IPS DF 4.7 (cell line): ENCODE measurements around the gene LRRFIP1.
"Not testable (repeated sequence)": the region's sequence is repeated elsewhere in the genome, so short reads cannot be mapped to it uniquely, and the experiment has no call there.

Experiments
- DNase-seq: peaks from one replicate; pipeline ENCODE4 v3.0.0-alpha.2; 2013; ENCODE audit warnings: low spot score; ENCODE audit errors: extremely low read depth

Gene LRRFIP1, protein sequence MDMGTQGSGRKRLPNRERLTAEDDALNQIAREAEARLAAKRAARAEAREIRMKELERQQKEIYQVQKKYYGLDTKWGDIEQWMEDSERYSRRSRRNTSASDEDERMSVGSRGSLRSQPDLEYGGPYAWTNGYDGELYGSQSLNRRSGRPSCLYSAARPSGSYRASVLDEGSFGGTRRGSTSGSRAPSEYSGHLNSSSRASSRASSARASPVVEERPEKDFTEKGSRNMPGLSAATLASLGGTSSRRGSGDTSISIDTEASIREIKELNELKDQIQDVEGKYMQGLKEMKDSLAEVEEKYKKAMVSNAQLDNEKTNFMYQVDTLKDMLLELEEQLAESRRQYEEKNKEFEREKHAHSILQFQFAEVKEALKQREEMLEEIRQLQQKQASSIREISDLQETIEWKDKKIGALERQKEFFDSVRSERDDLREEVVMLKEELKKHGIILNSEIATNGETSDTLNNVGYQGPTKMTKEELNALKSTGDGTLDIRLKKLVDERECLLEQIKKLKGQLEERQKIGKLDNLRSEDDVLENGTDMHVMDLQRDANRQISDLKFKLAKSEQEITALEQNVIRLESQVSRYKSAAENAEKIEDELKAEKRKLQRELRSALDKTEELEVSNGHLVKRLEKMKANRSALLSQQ

DNA sequence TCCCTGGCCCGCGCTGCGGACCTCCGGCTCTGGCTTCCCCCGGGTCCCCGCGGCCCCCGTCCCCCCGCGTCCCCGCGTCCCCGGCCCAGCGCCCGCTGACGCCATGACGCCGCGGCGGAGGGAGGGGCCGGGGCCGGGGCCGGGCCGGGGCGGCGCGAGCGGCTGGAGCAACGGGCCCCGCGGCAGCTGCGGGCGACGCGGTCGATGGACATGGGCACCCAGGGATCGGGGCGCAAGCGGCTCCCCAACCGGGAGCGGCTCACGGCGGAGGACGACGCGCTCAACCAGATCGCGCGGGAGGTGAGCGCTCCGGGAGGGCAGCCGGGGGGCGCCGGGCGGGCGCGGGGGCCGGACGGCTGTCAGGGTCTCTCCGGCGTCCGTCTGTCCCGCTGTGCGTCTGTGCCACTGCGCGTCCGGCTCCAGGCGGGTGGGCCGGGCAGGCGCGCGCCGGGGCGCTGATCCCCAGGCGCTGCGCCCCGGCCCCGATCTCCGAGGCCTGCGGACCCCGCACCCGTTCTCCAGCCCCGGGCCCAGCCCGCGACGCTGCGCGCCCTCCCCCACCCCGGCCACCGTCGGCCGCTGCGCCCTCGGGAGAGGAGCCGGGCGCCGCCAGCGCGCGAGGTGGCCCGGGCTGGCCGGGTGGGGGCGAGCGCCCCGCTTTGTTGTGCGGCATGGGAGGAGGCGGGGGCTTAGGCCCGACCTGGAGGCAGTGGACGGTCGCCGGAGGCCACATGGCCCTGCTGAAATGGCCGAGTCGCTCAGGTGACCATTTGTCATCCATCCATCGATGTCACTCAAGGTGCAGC is at the start of gene LRRFIP1:
Gene LRRFIP1 (plus strand): TSS at position 147 of the 806 bp plus-strand sequence. CDS start 58 bp downstream, at position 205.
- DNase-seq, result no peak

DNA sequence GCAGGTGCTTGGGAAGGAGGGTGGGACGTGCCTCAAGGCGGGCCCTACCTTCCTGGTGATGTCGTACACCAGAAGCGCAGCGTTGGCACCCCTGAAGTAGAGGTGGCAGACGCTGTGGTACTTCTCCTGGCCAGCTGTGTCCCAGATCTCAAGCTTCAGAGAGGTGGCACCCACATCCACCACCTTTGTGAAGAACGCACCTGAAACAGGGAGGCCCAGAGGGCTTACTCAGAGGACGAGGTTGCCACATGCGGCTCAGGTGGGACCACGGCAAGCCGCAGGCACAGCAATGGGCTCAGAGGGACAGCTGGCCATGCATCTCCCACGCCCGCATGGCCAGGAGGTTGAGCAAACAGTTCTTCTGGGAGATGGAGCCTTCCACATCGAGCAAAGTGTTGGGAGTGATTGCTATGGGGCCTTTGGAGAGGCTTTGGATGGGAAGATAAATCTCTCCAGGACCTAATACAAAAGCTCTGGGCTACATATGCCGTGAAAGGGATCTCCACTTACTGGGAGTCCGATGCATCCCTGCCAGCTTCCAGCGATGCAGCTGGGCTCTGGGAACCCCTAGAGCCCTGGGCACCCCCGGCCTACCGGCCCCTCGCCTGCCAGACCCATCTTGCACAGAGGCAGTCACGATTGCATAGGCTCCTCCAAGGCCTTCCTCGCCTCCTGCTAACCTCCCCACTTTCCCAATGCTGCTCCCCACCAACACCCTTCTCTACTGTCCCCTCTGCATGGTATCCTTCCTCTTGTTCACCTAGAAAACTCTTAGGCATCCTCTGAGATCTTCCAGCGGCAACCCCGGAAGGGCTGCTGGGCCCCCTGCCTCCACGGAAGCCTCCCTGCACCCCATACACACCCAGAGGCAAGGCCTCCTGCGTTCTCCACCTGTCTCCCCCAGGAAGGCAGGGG is 49.2 kb upstream of the LRRFIP1 start:
- no peak for DNase-seq

DNA sequence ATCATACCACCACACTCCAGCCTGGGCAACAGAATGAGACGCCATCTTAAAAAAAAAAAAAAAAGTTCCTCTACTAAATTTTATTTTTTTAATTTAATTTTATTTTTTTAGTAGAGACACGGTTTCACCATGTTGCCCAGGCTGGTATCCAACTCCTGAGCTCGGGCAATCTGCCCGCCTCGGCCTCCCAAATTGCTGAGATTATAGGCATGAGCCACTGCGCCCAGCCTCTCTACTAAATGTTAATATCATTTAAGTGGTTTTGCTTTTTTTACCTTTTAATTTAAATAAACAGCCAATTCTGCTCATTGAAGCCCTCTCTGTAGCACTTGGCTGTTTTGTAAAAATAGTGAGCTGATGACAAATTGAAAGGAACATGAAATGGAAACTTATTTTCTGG is 46.1 kb upstream of the LRRFIP1 start:
- DNase-seq, result no peak

DNA sequence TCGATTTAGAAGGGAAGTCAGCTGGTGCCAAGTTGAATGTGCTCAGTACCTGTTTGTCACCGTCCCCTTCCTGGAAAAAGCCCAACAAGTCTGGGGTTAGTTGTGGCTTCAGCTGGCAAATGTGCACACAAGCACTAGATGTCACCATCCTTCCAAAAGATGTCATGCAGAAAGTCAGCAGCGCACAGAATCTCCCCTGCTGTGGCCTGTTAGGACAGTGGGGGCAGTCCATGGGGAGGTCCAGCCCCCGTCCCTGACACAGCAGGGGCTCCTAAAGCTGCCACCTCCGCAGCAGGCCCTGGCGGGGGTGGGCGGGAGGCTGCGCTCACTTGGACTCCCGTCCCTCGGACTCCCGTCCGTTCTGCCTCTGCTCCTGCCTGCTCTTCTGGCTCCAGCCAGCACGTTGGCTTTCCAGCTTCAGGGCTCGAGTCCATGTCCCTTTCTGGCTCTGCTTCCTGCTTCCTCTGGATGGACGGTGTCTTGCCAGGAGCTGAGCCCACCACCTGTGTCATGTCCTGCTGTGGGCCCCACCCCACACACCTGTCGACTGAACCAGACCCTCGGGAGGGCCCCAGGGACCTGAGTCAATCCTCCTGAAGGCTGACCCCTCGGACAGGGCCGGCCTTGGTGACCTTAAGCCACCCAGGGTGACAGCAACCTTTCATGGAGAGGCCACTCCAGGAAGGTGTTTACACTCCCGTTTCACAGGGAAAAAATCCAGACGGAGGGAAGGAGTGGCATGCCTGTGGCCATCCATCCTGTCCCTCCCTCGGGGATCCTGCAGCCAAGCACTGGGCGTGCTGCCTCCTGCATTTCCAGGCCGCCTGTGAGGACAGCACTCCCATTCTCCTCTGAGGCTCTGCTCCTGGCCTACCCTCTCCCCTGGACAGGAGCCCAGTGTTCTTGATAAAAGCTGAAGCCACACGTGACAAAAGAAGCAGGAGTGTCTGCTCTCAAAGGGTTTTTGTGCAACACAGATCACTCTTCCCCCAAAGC is 45.3 kb upstream of the LRRFIP1 start:
- DNase-seq, result no peak

DNA sequence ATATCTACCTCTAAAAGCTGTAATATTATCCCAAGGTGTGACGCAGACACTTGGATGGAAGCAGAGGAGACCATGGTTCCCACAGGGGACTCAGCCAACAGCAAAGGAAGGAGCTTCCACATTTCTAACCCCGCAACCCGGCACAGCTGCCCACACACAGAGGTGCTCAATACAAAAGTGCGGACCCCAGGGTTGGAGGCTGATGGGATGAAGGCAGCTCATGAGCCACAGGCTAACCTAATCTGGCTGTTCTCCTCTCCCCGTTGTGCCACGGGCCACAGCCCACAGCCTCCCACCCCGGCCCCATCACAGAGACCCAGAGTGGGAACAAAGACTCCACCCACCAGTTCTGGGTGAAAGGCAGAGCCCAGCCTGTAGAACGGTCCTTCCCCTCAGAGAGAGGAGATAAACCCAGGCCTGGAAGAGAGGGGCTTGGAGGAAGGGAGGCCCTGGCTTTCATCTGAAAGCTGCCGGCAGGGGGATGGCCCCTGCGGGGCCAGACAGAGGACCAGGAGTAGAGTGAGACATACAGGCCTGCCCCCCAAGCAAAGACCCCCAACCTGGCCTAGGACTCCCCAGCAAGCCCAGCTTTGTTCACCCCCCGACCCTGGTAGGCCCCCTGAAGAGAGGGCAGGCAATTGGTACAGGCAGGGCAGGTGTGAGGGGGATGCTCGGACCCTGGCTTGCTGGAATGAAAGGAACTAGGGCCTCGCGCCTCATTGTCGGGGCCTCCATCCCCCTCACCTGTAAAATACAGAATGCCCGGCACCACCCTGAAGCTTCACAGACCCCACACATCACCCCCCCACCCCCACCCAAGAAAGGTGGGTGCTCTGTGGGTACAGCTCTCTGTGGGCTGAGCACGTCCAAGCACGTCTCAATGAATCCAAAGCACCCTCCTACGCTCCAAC is 43.7 kb upstream of the LRRFIP1 start:
- no peak for DNase-seq

DNA sequence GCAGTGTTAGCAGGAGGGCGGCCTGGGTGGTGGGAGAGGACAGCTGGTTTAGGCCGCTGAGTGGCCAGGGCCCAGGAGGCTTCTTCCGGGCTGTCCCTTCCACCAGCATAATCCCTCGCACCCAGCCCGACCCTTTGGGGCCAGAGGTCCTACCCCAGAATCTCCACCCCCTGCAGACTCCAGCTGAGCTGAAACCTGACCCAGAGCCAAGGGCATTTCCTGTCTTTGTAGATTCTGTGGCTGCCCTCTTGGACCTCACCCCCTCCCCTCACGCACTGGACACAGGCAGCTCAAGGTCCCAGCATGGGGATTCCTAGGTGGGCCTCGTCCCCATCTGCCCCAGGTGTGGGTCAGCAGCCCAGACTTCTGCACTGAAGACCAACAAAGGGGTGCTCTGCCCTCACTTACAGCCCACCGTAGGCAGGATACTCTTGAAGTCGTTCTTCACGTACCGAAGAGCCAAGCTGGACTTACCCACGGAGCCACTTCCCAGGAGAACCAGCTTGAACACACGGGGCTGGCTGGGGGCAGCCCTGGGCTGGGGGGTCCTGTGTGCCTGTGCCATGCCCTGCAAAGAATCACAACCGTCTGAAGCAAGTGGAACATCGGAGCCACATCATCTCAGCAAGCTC is 41.7 kb upstream of the LRRFIP1 start:
- DNase-seq, result no peak

DNA sequence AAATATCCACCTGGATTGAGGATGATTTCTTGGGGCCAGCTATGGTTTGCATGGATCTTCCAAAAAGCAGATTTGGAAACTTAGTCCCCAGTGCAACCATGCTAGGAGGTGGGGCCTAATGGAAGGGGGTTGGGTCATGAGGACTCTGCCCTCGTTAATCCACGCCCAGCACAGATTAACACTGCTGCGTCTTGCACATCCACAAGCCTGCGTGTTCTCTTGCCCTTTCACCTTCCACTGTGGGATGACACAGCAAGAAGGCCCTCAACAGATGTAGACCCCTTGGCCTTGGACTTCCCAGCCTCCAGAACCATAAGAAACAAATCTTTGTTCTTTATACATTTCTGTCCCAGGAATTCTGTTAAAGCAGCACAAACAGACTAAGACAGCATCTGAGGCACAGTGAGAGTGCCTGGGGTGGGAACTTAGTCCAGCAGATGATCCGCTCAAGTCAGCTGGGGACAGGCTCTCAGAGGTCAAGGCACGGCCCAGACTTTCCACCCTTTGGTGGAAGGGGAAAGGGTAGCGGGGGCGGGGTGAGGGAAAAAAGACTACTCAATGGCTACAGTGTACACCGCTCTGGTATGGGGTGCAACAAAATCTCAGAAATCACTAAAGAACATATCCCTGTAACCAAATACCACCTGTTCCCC is 39.2 kb upstream of the LRRFIP1 start:
- DNase-seq, result no peak

DNA sequence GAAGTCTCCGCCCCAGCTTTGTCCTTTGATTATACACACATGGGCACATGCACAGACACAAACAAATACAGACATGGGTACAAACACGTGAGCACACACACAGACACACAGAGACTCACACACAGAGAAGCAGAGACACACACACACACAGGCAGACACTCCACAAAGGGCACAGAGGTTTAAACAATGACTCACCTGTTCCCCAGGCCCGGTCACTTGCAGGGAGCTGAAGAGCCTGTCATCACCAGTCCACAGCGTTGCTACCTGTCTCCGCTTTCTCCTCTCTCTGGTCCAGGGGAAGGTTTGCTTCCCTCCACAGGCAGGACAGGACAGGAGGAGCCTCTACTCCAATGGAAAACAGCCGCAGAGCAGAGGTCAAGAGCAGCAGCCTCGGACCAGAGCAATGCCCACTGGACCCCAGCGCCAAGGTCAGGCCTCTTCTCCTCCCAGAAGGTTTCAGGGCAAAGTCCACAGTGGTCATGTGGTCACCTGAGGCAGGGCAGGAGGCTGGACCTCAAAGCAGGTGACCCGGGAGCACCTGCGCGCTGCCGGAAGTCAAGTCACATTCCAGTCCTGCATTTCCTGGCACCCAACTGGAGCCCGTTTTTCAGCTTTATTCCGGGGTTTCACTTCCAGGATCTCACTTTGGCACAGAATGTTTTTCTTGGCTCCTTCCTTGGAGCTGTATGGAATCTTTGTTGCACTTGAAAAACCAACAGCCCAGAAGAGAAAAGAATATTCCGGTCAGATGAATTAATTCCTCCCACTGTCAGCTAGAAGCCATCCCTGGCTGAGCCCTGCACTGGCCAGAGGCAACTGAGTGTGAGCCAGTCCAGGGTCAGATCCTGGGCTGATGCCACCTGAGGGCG is 36.9 kb upstream of the LRRFIP1 start, which contains the start of gene RAB17:
Gene RAB17 (minus strand): TSS at position 463 of the 869 bp plus-strand sequence. CDS start 4,580 bp downstream, outside the sequence.
- DNase-seq, result no peak

DNA sequence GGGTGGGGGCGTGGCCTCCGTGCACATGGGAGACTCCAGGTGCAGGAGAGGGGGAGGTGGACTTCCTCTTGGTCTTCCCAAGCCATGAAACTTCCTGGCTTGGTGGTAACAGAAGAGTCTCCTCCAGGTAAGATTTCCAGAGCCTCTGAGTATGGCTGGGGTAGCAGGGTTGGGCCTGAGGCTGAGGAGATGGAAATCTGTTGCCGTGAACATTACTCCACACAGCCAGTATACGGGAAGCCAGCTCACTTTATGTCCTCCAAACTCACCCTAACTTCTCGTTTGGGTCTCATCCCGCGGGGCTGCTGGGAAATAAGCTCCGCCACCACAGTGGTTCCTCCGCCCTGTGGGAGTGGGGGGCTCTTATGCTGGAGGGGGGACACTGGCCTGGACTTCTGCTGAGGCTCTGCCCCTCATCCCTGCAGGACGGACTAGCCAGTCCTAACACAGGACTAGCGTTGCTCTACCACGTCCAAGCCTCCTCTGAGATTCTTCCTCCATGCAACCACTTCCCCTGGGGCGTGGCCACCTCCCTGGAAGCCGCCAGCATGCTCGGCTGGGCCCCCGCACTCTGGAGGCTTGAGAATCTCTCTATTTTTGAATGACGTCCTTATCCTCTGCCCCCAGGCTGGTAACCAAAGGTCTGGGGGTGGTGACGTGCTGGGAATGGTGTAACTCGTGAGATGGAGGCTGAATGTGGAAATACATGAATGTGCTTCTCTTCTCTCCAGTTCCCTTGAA is 36.1 kb upstream of the LRRFIP1 start:
- DNase-seq, result no peak

DNA sequence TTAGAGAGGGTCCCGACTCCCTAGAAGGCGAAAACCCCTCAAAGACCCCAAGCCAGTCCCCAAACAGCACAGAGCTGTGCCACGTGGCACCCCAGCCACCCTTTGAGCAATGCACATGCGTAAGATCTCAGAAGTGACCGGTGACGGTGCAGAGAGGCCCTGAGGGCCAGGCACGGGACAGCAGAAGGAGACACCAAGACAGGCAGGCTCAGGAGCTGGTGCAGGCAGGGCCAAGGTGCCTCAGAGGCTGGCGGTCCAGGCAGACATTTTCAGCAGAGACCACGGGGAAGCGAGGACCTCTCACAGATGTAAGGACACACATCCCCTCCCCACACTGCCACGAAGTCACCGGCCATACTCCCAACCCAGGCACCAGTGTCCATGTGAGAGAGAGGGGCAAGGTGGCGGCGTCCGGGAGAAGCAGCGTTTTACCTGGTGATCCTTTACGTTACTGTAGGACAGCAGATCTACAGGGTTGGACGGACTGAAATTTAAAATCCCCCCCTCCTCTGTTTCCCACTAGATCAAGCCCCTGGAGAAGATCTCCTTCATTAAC is 34.9 kb upstream of the LRRFIP1 start:
- no peak for DNase-seq

DNA sequence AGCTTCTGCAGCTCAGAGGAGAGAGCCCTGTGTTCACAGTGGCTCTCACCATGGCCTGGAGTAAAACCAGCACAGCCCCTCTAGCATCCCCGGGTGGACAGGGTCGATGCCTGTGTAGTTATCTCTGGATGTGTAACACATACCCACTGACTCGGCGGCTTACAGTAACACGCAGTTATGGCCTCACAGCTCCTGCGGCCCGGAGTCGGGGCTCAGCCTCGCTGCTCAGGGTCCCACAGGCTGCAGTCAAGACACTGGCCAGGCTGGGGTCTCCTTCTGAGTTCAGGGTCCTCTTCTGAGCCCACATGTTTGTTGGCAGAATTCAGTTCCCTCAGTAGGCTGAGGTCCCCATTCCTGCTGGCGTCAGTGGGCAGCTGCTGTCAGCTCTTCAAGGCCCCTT is 34.4 kb upstream of the LRRFIP1 start:
- no peak for DNase-seq

DNA sequence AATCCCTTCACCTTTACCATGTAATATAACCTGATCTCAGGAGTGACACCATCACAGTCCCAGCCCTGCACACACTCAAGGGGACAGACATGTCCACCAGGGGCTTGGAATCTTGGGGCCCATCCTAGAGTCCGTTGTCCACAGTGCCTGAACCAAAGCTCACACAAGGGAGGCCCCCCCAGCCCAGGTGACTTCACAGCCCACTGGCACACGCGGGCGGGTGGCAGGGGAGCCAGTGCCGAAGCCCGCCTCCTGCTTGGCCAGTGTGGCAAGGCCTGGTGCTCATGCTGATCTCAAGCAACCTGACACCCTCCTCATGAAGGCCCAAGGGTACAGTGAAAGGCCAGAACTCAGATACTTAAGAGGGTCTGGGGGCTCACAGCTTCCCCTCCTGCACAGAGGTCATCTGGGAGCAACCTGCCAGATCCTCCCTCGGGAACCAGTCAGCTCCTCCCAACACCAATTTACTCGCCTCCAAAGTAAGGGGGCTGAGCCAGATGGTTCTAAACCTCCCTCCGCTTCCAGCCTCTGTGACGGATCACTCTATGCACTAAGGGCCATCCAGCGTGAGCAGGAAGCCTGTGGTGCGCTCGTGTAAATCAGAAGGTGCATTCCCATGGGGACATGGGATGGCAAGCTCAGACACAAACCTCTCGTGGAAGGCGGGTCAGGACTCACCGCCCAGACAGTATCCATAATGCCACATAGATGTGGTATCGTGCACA is 33.6 kb upstream of the LRRFIP1 start:
- DNase-seq, result no peak

DNA sequence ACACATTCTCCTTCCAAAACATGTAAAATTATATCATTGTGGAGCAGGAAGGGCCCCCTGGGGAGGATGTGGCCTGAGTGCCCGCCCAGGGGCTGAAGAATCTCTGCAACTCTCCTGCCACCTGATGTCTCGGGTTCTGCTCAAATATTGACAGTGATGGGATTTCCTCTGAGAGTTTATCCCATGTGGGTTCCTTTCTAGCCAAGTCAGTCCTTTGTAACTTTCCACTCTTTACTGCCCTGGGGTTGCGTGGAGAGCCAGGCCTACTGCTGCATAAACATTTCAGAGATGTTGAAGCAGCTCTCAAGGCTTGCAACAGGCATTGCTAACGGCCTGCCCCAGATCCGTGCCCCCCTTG is 32.9 kb upstream of the LRRFIP1 start:
- no peak for DNase-seq

DNA sequence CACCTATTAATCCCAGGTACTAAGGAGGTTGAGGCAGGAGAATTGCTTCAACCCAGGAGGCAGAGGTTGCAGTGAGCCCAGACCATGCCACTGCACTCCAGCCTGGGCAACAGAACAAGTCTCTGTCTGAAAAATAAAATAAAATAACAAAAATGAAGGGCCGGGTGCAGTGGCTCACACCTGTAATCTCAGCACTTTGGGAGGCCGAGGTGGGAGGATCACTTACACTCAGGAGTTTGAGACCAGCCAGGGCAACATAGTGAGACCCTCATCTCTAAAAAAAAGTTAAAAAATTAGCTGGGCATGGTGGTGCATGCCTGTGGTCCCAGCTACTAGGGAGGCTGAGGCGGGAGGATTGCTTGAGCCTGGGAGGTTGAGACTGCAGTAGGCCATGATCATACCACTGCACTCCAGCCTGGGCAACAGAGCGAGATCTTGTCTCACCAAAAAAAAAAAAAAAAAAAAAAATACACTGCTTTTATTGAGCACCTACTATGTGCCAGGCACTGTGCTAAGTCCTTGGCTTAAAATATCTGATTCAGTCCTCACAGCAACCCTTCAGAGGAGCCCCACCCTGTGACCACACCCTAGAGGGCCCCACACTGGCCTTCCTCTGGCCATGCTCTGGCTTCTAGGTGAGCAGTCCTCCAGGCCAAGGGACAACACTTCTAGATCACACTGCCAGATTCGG is 31.4 kb upstream of the LRRFIP1 start:
- DNase-seq, result not testable (repeated sequence)
